K562 (cell line): ENCODE results near the gene SYS1. TPM values are rescaled to one million over a fixed set of nuclear protein-coding genes. Genes with fewer than 3 reads are reported as not detected.

Experiments
- AFF4 ChIP-seq: sonication (generic); formaldehyde crosslinking; IDR thresholded peaks from 2 replicates; pipeline ENCODE4 v1.8.0; 2023; ENCODE audit warnings: mild to moderate bottlenecking, missing genetic modification reagents
- FOS ChIP-seq: IDR thresholded peaks from 3 replicates; pipeline ENCODE4 v1.6.1; 2011; ENCODE audit not compliant: insufficient read length; ENCODE audit errors: extremely low read depth
- HDAC1 ChIP-seq, 2 experiments: fragments of 450-650 bp; IDR thresholded peaks; 2 replicates each; pipeline ENCODE4 v1.6.1; 2016 to 2017; ENCODE audit warnings: inconsistent platforms in 1 of 2, mild to moderate bottlenecking in 1 of 2, moderate library complexity in 1 of 2
- HDAC2 ChIP-seq: fragments of 450-650 bp; IDR thresholded peaks from 2 replicates; pipeline ENCODE4 v1.6.1; 2016; ENCODE audit warnings: mild to moderate bottlenecking
- KAT7 ChIP-seq: sonication (generic); formaldehyde crosslinking; IDR thresholded peaks from 2 replicates; pipeline ENCODE4 v1.8.0; 2022; ENCODE audit warnings: missing genetic modification reagents, mild to moderate bottlenecking, borderline replicate concordance
- MAFK ChIP-seq: IDR thresholded peaks from 2 replicates; pipeline ENCODE4 v1.6.1; 2011; ENCODE audit warnings: low read length, improper control_type of control experiment
- NFIC ChIP-seq: fragments of 450-650 bp; IDR thresholded peaks from 2 replicates; pipeline ENCODE4 v1.6.1; 2017; ENCODE audit warnings: mild to moderate bottlenecking, inconsistent platforms
- NRF1 ChIP-seq, 2 experiments: fragments of 450-650 bp; IDR thresholded peaks in 1 of 2; conservative IDR thresholded peaks in 1 of 2; 2 replicates each; pipeline ENCODE4 v1.6.1; 2014; ENCODE audit warnings: mild to moderate bottlenecking in 2 of 2
- SIX5 ChIP-seq, 2 experiments: IDR thresholded peaks; 2 replicates each; pipeline ENCODE4 v1.6.1; 2011; ENCODE audit warnings: low read length in 2 of 2, borderline replicate concordance in 1 of 2, low read depth in 1 of 2, mild to moderate bottlenecking in 1 of 2, moderate library complexity in 1 of 2; ENCODE audit not compliant: insufficient read depth in 1 of 2
- TAF7 ChIP-seq: fragments of 450-650 bp; IDR thresholded peaks from 2 replicates; pipeline ENCODE4 v1.6.1; 2016; ENCODE audit warnings: missing genetic modification characterization, missing compliant biosample characterization
- TCF3 ChIP-seq: sonication (generic); formaldehyde crosslinking; IDR thresholded peaks from 2 replicates; pipeline ENCODE4 v1.4.0; 2020; ENCODE audit warnings: mild to moderate bottlenecking, missing genetic modification reagents
- polyA plus RNA-seq, 8 experiments: library from polyadenylated mRNA; depleted of rRNA in 4 of 8; stranded (reverse) in 5 of 8; unstranded in 3 of 8; fragments of >200 nt; fragmentation: Nextera tagmentation in 2 of 8; fragmentation: Illumina TruSeq in 1 of 8; extraction: Ambion mirVana in 2 of 8; extraction: Trizol in 1 of 8; gene quantifications; 2 replicates each; pipeline versions ENCODE4 v1.2.1 to v1.2.3, GENCODE V29; 2011 to 2014; ENCODE audit warnings: inconsistent platforms in 1 of 8, missing spikeins in 1 of 8
- total RNA-seq, 7 experiments: library from RNA; depleted of rRNA in 6 of 7; stranded (reverse); fragments of >200 nt in 6 of 7; fragmentation: Illumina TruSeq in 2 of 7; extraction: Trizol in 2 of 7; gene quantifications; 2 replicates each; pipeline versions ENCODE4 v1.2.1 to v1.2.3, GENCODE V29; 2011 to 2021; ENCODE audit warnings: low replicate concordance in 1 of 7
- TF ChIP-seq, protein P1 (sequence below), 2 experiments: fragments of 450-650 bp in 1 of 2; sonication (generic) in 1 of 2; formaldehyde crosslinking in 1 of 2; IDR thresholded peaks; 2 replicates each; pipeline versions ENCODE4 v1.7.1 to v1.9.0; 2016 to 2022; ENCODE audit warnings: inconsistent platforms in 1 of 2, mild to moderate bottlenecking in 1 of 2, missing genetic modification reagents in 1 of 2

The SYS1 gene
- total and polyA plus RNA-seq, 9 of the 15 experiments (the other 6 are each of a cell fraction or from before 2014, with no cell fraction given): 11.1 to 25.2 (median 17.5) TPM

- TF ChIP-seq, protein P1, sequence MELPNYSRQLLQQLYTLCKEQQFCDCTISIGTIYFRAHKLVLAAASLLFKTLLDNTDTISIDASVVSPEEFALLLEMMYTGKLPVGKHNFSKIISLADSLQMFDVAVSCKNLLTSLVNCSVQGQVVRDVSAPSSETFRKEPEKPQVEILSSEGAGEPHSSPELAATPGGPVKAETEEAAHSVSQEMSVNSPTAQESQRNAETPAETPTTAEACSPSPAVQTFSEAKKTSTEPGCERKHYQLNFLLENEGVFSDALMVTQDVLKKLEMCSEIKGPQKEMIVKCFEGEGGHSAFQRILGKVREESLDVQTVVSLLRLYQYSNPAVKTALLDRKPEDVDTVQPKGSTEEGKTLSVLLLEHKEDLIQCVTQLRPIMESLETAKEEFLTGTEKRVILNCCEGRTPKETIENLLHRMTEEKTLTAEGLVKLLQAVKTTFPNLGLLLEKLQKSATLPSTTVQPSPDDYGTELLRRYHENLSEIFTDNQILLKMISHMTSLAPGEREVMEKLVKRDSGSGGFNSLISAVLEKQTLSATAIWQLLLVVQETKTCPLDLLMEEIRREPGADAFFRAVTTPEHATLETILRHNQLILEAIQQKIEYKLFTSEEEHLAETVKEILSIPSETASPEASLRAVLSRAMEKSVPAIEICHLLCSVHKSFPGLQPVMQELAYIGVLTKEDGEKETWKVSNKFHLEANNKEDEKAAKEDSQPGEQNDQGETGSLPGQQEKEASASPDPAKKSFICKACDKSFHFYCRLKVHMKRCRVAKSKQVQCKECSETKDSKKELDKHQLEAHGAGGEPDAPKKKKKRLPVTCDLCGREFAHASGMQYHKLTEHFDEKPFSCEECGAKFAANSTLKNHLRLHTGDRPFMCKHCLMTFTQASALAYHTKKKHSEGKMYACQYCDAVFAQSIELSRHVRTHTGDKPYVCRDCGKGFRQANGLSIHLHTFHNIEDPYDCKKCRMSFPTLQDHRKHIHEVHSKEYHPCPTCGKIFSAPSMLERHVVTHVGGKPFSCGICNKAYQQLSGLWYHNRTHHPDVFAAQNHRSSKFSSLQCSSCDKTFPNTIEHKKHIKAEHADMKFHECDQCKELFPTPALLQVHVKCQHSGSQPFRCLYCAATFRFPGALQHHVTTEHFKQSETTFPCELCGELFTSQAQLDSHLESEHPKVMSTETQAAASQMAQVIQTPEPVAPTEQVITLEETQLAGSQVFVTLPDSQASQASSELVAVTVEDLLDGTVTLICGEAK (IDR thresholded peaks at IDR 0.05): peak; percentile 96
- TF ChIP-seq, protein P1 (CRISPR knock-in tag; IDR thresholded peaks at IDR 0.05): no peak
- TF ChIP-seq KAT7: peak; percentile 61; the same call in 1 of the 2 replicates
- 0 out of 2 replicates have a peak, but pooled peaks have one; percentile 6 for TF ChIP-seq MAFK
- TF ChIP-seq SIX5 (IDR thresholded peaks at IDR 0.05; ENCODE audit: borderline replicate concordance in 1 of 2, insufficient read depth in 1 of 2, low read depth in 1 of 2, low read length in 2 of 2): no peak
- peak; percentile 13; the same call in 1 of the 2 replicates for TF ChIP-seq TCF3 (CRISPR knock-in tag)
- TF ChIP-seq TAF7: peak; percentile 39; the same call in 1 of the 2 replicates
- peak; percentile 43 to 97; a peak in 3 of 4 replicates for TF ChIP-seq HDAC1 (IDR thresholded peaks at IDR 0.05)
- TF ChIP-seq HDAC2: peak; percentile 88; the same call in 1 of the 2 replicates
- peak; percentile 66 for TF ChIP-seq FOS
- peak; percentile 92 to 93 for TF ChIP-seq NRF1 (conservative IDR thresholded peaks at IDR 0.05 in 1 of 2, IDR thresholded peaks at IDR 0.05 in 1 of 2)
- peak; percentile 31; the same call in 1 of the 2 replicates for TF ChIP-seq NFIC
- TF ChIP-seq AFF4 (CRISPR knock-in tag): peak; percentile 68; the same call in 1 of the 2 replicates
Observed at GRCh38 chr20:45415822-45416637, 53.1 kb downstream of the SYS1 start, which contains the start of gene PIGT (continued).
